ENCODE measurements around the gene ALK. TPM values are rescaled to one million over a fixed set of nuclear protein-coding genes. Genes with fewer than 3 reads are reported as not detected.

ALK gene
- total RNA-seq, 4 donors from 2014 or later = 0.88 to 1.3 (median 1.3) TPM; not detected in 1

GRCh38 chr2:29586919-29587318 lies 334.5 kb downstream of the ALK start:
- H3K27ac ChIP-seq = no peak overlapping the region
- no peaks in the 10 kb centered on the region for H3K27me3 ChIP-seq

GRCh38 chr2:29583548-29584156 lies 337.7 kb downstream of the ALK start:
- no peaks in the 10 kb centered on the region for H3K4me1 ChIP-seq
- no peaks in the 10 kb centered on the region for H3K9me3 ChIP-seq
- H3K27me3 ChIP-seq = no peaks in the 10 kb centered on the region
- no peak overlapping the region for H3K4me3 ChIP-seq
- no peak for DNase-seq
- no peak overlapping the region for H3K27ac ChIP-seq
- no peaks in the 10 kb centered on the region for H3K36me3 ChIP-seq
- no peak for TF ChIP-seq CTCF (IDR thresholded peaks at IDR 0.05)
- TF ChIP-seq POLR2A (IDR thresholded peaks at IDR 0.05) = no peak

More at GRCh38 chr2:29586919-29587318, 334.5 kb downstream of the ALK start:
- no peaks in the 10 kb centered on the region for H3K36me3 ChIP-seq
- DNase-seq = no peak
- H3K4me1 ChIP-seq = no peaks in the 10 kb centered on the region
- no peaks in the 10 kb centered on the region for H3K9me3 ChIP-seq
- no peak overlapping the region for H3K4me3 ChIP-seq
- TF ChIP-seq POLR2A (IDR thresholded peaks at IDR 0.05) (no peak), CTCF (IDR thresholded peaks at IDR 0.05) (no peak)

GRCh38 chr2:29583104-29583503 lies 338.3 kb downstream of the ALK start:
- Histone ChIP-seq H3K4me3 (no peak overlapping the region), H3K27ac (no peak overlapping the region), H3K4me1 (no peaks in the 10 kb centered on the region), H3K9me3 (no peaks in the 10 kb centered on the region), H3K36me3 (no peaks in the 10 kb centered on the region), H3K27me3 (no peaks in the 10 kb centered on the region)
- no peak for DNase-seq
- TF ChIP-seq CTCF (IDR thresholded peaks at IDR 0.05) = no peak
- no peak for TF ChIP-seq POLR2A (IDR thresholded peaks at IDR 0.05)

- no peak overlapping the region for H3K27ac ChIP-seq
- H3K4me3 ChIP-seq = no peak overlapping the region
- no peaks in the 10 kb centered on the region for H3K36me3 ChIP-seq
- H3K4me1 ChIP-seq = no peaks in the 10 kb centered on the region
- TF ChIP-seq POLR2A (IDR thresholded peaks at IDR 0.05) = no peak
- no peak for TF ChIP-seq CTCF (IDR thresholded peaks at IDR 0.05)
- H3K27me3 ChIP-seq = no peaks in the 10 kb centered on the region
- no peaks in the 10 kb centered on the region for H3K9me3 ChIP-seq
- DNase-seq = no peak
Measured at GRCh38 chr2:29582062-29582461, 339.3 kb downstream of the ALK start.

GRCh38 chr2:29580223-29580622 lies 341.2 kb downstream of the ALK start:
- Histone ChIP-seq H3K4me3 (no peak overlapping the region), H3K9me3 (no peaks in the 10 kb centered on the region), H3K27ac (no peak overlapping the region), H3K36me3 (no peaks in the 10 kb centered on the region), H3K27me3 (no peaks in the 10 kb centered on the region), H3K4me1 (no peaks in the 10 kb centered on the region)
- no peak for DNase-seq
- TF ChIP-seq POLR2A (IDR thresholded peaks at IDR 0.05) = no peak
- no peak for TF ChIP-seq CTCF (IDR thresholded peaks at IDR 0.05)

Data from Peyer's patch (tissue), 4 donors.